Activated CD8-positive, alpha-beta memory T cell treated with anti-CD3 and anti-CD28 coated beads, Interleukin-2, amount 50 U/mL, for 24 hours (primary cell): ENCODE data around the gene MAN1A1.
"Not testable (repeated sequence)": the region's sequence is repeated elsewhere in the genome, so short reads cannot be mapped to it uniquely, and the experiment has no call there.

Experiments used
- DNase-seq: peaks from one replicate; pipeline ENCODE4 v3.0.0-alpha.2; 2020; ENCODE audit errors: extremely low read depth

Gene MAN1A1

GRCh38 chr6:119349361-119350201 is at the start of gene MAN1A1:
Gene MAN1A1 (minus strand): TSS chr6:119349761. CDS start chr6:119349065, 696 bp downstream.
- DNase-seq: peak; percentile 60

DNA sequence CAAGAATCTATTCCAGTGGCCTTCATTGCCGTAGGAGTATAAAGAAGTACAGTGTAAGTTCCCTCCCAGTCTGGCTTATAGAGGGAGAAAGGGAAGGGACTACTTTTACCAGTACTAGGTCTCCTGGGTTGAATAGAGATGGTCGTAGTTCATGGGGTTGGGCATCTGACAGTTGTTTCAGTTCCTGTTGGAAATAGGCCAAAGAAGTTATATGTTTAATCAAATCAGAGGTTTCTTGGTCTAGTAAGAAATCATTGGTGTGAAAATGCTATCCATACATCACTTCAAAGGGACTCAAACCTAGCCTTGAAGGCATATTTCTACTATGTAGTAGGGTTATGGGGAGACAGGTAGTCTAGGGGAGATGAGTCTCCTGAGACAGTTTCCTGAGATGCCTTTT is 45.6 kb upstream of the MAN1A1 start:
- DNase-seq: no peak

- DNase-seq: no peak
These were observed 40.8 kb upstream of the MAN1A1 start for GRCh38 chr6:119390247-119390793.

DNA sequence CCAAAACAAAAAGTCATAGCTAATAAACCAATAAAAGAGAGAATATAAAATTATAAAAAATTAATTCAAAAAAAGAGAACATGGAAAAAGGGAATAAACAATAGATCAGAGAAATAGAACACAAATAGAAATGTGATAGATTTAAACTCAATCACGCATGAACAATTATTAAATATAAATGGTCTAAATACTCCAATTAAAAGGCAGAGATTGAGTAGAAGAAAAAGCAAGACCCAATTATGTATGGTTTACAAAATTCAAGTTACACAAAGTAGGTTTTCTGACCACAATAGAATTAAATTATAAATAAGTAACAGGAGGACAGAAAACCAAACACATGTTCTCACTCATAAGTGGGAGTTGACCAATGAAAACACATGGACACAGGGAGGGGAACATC is 36.4 kb upstream of the MAN1A1 start:
- no peak for DNase-seq

DNA sequence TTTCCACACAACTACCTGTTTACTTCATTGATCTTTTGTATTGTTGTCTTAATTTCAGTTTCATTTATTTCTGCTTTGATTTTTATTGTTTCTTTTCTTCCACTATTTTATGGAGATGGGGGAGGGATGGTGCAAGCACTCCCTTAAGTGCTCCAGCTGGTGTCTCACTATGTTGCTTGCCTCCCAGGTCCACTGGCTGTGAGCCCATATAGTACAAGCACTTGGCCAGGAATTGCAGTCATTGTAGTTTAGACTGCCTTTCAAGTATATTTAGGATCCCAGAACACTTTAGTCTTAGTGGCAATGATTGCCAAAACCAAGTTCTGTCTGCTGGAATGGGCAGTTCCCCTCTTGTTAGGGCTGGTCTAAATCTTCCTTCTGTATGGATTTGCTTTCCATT is 34.9 kb upstream of the MAN1A1 start:
- no peak for DNase-seq

DNA sequence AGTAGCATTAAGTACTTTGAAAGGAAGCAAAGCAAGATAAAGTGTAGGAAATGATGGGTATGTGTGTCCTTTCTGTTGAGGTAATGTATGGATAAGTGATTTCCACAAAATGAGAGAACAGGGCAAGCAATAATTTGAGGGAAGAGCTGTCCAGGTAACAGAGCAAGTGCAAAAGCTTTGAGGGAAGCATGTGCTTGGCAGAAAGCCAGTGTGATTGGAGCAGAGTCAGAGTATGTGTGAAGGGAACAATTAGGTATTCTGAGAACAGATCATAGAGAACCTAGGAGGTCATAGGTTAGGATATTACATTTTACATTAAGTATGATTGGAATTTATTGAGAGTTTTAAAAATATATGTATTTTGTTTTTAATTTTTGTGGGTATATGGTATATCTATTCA is 30.2 kb upstream of the MAN1A1 start:
- no peak for DNase-seq

- DNase-seq: not testable (repeated sequence)
These were observed 27.5 kb upstream of the MAN1A1 start for GRCh38 chr6:119377043-119377442.

- no peak for DNase-seq
These were observed 20.5 kb upstream of the MAN1A1 start for GRCh38 chr6:119370080-119370479.

DNA sequence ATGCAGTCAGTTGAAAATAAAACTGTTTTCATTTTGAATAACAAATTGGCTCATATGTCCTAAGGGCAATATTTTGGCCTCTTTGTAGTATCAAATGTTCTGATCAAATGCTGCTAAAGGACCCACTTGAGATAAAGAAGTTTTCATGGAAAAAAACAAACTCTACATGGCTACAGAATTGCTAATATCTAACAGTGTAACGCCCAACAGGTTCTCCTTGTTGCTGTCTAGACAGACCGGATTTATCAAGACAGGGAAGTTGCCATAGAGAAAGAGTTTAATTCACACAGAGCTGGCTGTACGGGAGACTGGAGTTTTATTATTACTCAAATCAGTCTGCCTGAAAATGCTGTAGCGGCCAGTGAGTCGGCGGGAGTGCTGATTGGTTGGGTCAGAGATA is 19.4 kb upstream of the MAN1A1 start:
- DNase-seq: no peak

DNA sequence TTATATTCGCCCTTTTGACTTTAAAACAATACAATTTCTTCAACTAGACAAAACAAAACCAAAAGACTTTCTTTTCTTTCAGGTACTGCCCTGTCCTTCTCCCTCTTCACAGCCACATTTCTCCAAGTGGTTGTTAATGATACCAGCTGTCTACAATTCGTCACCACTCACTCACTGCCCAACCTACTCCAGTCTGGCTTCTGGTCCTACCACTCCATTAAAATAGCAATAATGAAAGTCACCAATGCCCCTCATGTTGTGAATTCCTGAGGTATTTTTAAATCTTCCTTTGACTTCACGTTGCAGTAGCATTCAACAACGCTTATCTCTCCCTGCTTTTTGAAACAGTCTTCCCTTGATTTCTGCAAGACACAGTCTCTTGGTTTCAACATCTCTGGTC is 11.6 kb upstream of the MAN1A1 start:
- no peak for DNase-seq

DNA sequence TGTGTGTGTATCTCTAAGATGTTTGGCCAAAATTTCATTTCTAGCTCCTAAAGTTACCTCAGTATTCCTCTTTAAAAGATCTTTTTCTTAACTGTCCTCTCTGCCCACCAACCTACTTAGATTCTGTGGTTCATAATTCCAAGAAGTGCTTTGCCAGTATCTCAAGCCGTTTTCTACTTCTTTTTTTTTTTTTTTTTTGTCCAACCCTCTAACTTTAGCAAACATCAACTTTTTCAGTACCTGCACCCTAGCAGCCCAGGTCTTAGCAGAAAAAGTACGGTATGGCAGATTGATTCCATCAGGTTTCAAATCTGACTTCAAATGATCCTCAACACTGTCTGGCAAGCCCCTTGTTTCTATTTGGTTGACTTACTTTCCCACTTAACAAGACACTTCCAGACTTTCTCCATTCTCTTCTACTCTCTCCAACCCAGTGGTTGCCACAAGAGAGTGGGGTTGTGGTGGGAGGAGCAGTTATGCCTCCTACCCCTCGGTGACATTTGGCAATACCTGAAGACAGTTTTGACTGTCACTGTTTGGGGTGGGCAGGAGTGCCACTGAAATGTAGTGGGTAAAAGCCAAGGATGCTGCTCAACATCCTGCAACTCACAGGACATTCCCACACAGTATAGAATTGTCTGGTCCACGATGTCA is 10.8 kb upstream of the MAN1A1 start:
- DNase-seq: no peak

GRCh38 chr6:119355890-119356289 is 6.3 kb upstream of the MAN1A1 start:
- no peak for DNase-seq

DNA sequence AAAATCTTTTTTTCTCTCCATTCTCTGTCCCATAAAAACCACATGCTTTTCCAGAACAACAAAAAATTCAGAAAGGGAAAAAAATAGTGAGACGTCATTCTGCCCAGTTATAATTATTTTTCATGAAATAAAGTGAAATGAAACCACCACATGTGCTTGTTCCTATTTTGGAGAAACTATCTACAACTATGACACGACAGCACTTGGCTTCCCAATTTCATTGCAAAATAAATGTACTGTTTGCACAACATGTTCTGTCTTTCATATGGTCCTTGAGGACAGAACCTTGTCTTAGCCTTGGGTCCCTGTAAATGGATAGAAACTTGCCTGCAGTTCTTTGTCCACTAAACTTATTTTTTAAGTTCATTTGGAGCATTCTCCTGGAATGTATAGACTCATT is 5.6 kb upstream of the MAN1A1 start:
- no peak for DNase-seq

DNA sequence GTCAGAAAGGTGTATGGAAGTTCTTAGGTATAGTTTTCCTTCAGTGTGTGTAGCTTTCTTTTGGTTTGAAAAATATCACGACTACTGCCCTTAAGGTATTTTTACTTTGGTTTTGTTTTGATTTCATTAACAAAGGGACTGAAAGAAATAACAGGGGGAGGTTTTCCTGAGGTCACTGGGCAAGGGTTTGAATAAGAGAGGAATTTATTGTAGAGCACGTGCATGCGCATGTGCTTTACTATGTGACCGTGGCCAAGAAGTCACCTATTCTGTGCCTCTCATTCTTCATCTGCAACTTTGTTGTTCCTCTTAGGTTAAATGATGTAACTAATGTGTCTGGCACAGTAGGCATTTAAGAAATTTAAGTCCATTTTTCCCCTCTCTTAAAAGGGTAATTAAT is 4.1 kb upstream of the MAN1A1 start:
- no peak for DNase-seq

DNA sequence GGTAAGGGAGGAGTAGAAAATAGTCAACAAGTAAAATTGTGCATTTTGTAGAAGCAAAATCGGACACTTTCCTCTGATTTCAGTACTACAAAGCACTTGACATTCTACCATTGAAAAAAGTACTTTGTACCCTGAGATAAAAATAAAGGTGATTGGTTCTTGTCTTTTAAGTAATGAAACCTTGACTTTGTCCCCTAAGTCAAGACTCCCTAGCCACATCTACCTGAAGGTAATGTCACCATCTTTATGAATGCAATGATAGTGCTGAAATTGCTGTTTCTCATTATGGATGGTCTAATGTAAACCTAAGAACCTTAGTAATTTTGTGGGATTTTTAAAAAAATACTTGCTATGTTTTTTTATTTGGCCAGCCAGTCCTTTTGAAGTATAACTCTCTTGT is 2.4 kb upstream of the MAN1A1 start:
- no peak for DNase-seq

- DNase-seq: no peak
These were observed 1.4 kb upstream of the MAN1A1 start for GRCh38 chr6:119350952-119351372.

DNA sequence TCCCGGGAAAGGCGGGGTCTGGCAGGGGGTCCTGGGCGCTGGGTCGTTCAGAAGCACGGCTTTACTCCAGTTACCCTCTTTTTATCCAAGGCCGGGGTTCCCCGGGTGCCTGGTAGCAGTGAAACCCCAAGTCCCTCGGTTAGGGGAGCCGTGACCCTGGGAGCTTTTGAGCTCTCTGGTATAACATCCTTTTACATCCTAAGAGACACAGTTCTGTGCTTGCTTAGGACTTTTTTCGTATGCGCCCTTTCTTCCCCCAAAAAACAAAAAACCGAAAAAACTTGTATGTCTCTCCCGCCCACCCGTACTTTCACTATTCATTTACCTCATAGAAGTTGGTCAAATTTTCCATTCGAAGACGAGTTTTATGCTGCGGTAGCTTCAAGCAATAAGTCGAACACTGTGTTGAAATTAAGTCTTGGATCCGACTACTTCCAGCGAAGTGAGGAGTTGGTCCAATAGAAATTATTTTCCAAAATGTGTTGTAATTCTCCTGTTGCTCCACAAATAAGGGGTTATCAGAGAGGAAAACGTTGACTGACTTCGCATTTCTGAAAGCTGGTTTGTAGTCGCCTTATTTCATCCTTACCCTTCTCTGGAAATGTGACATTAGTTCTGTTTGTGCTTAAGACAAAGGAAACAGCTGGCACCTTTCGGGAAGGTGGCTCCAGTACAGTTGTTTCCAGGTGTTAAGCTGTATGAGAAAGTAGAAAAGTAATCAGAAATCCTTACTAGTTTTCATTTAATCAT is 816 bp upstream of the MAN1A1 start:
- DNase-seq: no peak

DNA sequence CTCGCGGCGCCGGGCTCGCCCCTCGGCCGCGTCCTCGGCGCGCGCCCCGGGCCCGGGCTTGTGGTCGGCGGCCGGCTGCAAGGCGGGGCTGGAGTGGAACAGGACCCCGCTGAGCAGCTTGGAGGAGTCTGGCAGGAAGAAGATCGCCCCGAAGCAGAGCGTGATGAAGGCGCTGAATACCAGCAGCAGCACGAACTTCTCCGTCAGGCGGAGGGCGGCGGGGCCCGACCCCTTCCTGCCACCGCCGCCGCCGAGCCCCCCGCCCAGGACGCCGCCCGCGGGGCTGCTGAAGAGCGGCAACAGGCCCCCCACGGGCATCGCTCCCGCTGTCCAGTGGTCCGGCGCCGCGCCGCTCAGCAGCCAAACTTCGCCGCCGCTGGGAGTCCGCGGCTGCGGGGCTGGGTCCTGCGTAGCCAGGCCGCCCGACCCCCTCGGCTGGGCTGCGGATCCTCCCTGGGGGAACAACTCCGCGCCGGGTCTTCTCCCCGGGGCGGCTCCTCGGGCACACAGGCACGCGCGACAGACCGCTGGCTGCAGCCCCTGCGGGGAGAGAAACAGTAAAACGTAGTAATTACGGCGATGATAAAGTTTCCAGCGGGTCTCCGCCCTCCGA is 707 bp downstream of the MAN1A1 start:
- no peak for DNase-seq

GRCh38 chr6:119348096-119348747 is 1.3 kb downstream of the MAN1A1 start:
- DNase-seq: no peak

GRCh38 chr6:119347466-119348095 is 2.0 kb downstream of the MAN1A1 start:
- no peak for DNase-seq

GRCh38 chr6:119346936-119347335 is 2.6 kb downstream of the MAN1A1 start:
- DNase-seq: no peak
